ENCODE results near the gene SKAP2.

DNA sequence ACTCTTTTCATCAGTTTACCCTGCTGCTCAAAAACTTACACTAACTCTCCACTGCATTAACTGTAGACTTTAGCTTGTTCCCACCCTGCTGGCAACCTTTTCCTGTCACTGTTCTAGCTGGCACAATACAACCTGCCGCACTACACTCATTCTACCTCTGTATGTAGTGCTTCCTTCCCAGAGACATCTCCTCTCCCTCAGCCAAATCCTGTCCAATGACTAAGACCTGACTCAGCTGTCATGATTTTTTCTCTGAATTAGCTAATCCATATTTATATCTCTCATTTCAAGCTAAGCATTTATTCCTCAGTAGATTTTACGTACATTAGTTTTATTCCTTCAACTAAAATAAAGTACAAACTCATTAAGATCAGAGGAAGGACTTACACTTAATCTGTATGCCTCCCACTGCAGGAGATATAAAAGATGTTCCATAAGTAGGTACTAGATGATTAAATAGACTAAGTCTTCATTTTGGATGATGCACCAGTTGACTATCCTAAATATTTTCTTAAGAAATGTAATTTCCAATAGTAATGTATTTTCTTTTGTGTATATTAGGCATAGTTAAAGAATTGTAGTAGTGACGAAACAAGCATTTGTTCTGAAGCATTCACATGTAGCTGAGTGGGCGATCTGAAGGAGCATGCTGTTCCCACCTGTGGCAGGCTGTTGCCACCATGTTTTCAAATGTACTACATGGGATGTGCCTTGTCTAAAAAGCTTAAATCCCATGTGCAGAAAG lies 189.1 kb downstream of the SKAP2 start:
- TF ChIP-seq, protein P1, sequence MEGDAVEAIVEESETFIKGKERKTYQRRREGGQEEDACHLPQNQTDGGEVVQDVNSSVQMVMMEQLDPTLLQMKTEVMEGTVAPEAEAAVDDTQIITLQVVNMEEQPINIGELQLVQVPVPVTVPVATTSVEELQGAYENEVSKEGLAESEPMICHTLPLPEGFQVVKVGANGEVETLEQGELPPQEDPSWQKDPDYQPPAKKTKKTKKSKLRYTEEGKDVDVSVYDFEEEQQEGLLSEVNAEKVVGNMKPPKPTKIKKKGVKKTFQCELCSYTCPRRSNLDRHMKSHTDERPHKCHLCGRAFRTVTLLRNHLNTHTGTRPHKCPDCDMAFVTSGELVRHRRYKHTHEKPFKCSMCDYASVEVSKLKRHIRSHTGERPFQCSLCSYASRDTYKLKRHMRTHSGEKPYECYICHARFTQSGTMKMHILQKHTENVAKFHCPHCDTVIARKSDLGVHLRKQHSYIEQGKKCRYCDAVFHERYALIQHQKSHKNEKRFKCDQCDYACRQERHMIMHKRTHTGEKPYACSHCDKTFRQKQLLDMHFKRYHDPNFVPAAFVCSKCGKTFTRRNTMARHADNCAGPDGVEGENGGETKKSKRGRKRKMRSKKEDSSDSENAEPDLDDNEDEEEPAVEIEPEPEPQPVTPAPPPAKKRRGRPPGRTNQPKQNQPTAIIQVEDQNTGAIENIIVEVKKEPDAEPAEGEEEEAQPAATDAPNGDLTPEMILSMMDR (IDR thresholded peaks at IDR 0.05) = no peak
- TF ChIP-seq POLR2A (IDR thresholded peaks at IDR 0.05) = no peak

All from lower leg skin (tissue), 3 donors.